Fibroblast of lung (primary cell): ENCODE data around the gene RASSF3. TPM values are rescaled to one million over a fixed set of nuclear protein-coding genes. Genes with fewer than 3 reads are reported as not detected.
"Not testable (repeated sequence)": the region's sequence is repeated elsewhere in the genome, so short reads cannot be mapped to it uniquely, and the experiment has no call there.

Source experiments
- DNase-seq, 2 donors: peaks; one replicate each; pipeline versions ENCODE4 v3.0.0 to v3.0.0-alpha.2; 2010; ENCODE audit warnings: low read depth in 2 of 2
- H2AFZ ChIP-seq: 2 replicates; pipeline ENCODE4 v1.5.1; 2012; ENCODE audit warnings: low read length, control low read depth, inconsistent platforms
- H3K27ac ChIP-seq: 2 replicates; pipeline ENCODE4 v1.5.1; 2011; ENCODE audit warnings: low read length, control low read depth; ENCODE audit not compliant: insufficient read depth
- H3K27me3 ChIP-seq: 2 replicates; pipeline ENCODE4 v1.5.1; 2011; ENCODE audit warnings: mild to moderate bottlenecking, low read length; ENCODE audit not compliant: control insufficient read depth, insufficient read depth
- H3K36me3 ChIP-seq: 2 replicates; pipeline ENCODE4 v1.5.1; 2011; ENCODE audit warnings: low read length; ENCODE audit not compliant: control insufficient read depth, insufficient read depth
- H3K4me1 ChIP-seq: 2 replicates; pipeline ENCODE4 v1.5.1; 2011; ENCODE audit warnings: low read length; ENCODE audit not compliant: control insufficient read depth, insufficient read depth; ENCODE audit errors: extremely low read depth
- H3K4me2 ChIP-seq: 2 replicates; pipeline ENCODE4 v1.5.1; 2011; ENCODE audit warnings: low read length, control low read depth; ENCODE audit not compliant: insufficient read depth; ENCODE audit errors: extremely low read depth
- H3K4me3 ChIP-seq, 4 experiments: fragments of 200-600 bp in 1 of 4; sonication (generic) in 1 of 4; replicated peaks in 1 of 4; 2 replicates each; pipeline ENCODE4 v1.5.1; 2011 to 2016; ENCODE audit warnings: low read length in 4 of 4, low read depth in 3 of 4, mild to moderate bottlenecking in 3 of 4, control low read depth in 2 of 4, inconsistent platforms in 1 of 4, mixed read lengths in 1 of 4; ENCODE audit not compliant: insufficient read depth in 1 of 4; ENCODE audit errors: control extremely low read depth in 1 of 4
- H3K79me2 ChIP-seq: 2 replicates; pipeline ENCODE4 v1.5.1; 2012; ENCODE audit warnings: mild to moderate bottlenecking, low read length, inconsistent platforms; ENCODE audit not compliant: control insufficient read depth, insufficient read depth
- H3K9ac ChIP-seq: 2 replicates; pipeline ENCODE4 v1.5.1; 2011; ENCODE audit warnings: mild to moderate bottlenecking, low read length, control low read depth; ENCODE audit not compliant: insufficient read depth
- H3K9me3 ChIP-seq: 2 replicates; pipeline ENCODE4 v1.5.1; 2012; ENCODE audit warnings: low read depth, low read length; ENCODE audit not compliant: control insufficient read depth, insufficient read depth
- H4K20me1 ChIP-seq: 2 replicates; pipeline ENCODE4 v1.5.1; 2011; ENCODE audit warnings: low read length; ENCODE audit not compliant: control insufficient read depth, insufficient read depth; ENCODE audit errors: extremely low read depth
- EZH2 ChIP-seq: IDR thresholded peaks from 2 replicates; pipeline ENCODE4 v1.5.1; 2012; ENCODE audit warnings: low read length, control low read depth, mild to moderate bottlenecking; ENCODE audit errors: missing control alignments
- polyA plus RNA-seq, 2 donors: library from polyadenylated mRNA; depleted of rRNA in 1 of 2; stranded (reverse) in 1 of 2; unstranded in 1 of 2; fragments of >200 nt; gene quantifications; 2 replicates each; pipeline ENCODE4 v1.2.1, GENCODE V29; 2011 to 2012; ENCODE audit warnings: missing spikeins in 1 of 2
- total RNA-seq: library from RNA; depleted of rRNA; stranded (reverse); fragments of >200 nt; gene quantifications from 2 replicates; pipeline ENCODE4 v1.2.1, GENCODE V29; 2014
- TF ChIP-seq, protein P1 (sequence below), 2 donors: IDR thresholded peaks in 1 of 2; conservative IDR thresholded peaks in 1 of 2; 1 replicate in 1 of 2; 2 replicates in 1 of 2; pipeline ENCODE4 v1.5.1; 2011 to 2012; ENCODE audit warnings: low read length in 2 of 2, control low read depth in 1 of 2, inconsistent platforms in 1 of 2, low read depth in 1 of 2, mild to moderate bottlenecking in 1 of 2

The RASSF3 gene
- total and polyA plus RNA-seq, 2 donors (not counting 1 experiment from before 2014, with no cell fraction given): 37.7 to 45.9 TPM

DNA sequence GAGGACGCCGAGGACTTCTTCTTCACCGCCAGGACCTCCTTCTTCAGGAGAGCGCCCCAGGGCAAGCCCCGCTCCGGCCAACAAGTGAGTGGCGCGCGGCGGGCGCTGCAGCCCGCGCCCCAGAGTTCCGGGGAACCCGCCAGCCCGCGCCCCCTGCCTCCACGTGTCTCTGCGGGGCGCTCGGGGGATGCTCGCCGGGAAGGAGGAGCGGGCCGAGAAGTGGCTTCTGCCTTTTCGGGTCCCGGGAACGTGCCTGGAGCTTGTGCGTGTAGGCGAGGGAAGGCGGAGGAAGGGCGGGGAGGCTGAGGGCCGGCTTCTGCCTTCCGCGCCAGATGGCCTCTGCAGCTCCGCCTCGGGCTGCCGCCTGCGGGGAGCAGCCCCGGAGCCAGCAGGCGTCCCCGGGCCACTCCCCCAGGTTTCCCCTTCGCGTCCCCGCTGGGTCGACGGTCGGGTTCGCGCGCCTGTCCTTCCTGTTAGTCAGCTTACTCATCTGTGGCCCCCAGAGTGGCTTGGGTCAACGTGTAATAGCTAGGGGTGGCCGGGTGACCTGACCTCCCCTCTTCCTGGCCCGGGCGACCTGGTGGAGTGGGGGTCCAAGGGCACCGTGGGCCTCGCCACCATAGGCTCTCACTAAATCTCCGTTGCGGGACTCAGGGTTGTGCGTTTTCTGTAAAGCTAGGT is 505 bp downstream of the RASSF3 start:
- Histone ChIP-seq H3K27ac (peak overlapping the region; percentile 84), H3K4me3 (peak overlapping the region; percentile 78 to 95 (median 94)), H3K27me3 (no peaks in the 10 kb centered on the region), H3K4me2 (peak overlapping the region; percentile 84), H3K36me3 (no peaks in the 10 kb centered on the region), H3K79me2 (peaks cover 50% of the 10 kb centered on the region), H2AFZ (peak overlapping the region; percentile 14), H3K4me1 (peaks cover 1% of the 10 kb centered on the region), H4K20me1 (no peaks in the 10 kb centered on the region), H3K9me3 (no peaks in the 10 kb centered on the region), H3K9ac (peak overlapping the region; percentile 70)
- TF ChIP-seq, protein P1, sequence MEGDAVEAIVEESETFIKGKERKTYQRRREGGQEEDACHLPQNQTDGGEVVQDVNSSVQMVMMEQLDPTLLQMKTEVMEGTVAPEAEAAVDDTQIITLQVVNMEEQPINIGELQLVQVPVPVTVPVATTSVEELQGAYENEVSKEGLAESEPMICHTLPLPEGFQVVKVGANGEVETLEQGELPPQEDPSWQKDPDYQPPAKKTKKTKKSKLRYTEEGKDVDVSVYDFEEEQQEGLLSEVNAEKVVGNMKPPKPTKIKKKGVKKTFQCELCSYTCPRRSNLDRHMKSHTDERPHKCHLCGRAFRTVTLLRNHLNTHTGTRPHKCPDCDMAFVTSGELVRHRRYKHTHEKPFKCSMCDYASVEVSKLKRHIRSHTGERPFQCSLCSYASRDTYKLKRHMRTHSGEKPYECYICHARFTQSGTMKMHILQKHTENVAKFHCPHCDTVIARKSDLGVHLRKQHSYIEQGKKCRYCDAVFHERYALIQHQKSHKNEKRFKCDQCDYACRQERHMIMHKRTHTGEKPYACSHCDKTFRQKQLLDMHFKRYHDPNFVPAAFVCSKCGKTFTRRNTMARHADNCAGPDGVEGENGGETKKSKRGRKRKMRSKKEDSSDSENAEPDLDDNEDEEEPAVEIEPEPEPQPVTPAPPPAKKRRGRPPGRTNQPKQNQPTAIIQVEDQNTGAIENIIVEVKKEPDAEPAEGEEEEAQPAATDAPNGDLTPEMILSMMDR (conservative IDR thresholded peaks at IDR 0.05 in 1 of 2, IDR thresholded peaks at IDR 0.05 in 1 of 2; ENCODE audit: low read depth in 1 of 2, low read length in 2 of 2): no peak
- TF ChIP-seq EZH2: no peak
- DNase-seq: peak; percentile 53 to 57

DNA sequence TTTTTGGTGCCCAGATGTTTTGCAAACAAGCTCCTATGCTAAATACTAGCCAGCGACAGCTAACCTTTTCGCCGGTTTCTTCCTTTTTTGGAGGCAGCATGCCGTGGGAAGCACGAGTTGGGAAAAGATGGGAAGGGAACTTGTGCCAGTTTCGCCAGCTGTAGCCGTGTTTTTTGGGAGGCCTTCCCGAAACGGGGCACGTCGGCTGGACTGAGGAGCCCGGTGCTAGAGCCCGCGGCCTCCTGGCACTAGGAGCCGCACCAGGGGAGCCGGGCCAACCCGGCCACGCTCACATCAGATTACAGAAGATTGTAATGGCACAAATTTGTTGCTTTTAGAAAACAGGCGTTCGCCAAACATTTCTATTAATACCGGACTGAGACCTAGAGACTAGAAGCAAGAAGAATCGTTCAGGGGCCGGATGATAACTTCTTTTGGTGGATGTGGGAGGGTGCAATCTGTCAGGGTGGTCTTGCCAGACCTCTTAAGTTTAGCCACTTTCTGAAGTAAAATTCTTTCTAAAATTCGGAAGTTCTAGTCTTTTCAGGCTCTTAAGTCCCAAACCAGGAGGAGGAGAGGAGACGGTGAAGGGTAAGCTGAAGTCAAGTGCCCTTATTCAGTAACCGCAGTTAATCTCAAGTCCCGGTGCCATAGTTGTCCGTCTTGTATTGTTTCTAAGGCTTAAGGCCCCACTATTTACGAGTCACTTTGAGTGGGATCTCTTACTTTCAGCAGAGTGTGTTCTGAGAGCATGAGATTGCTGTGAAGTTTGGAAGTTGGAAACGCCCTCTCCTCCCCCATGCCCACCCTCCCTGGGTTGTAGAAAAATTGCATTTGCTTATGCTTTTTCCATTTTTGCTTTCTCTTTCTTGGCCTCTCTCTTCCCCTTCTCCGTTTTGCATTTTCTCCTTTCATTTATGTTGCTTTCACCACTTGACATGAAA is 1.3 kb downstream of the RASSF3 start:
- Histone ChIP-seq H3K4me1 (peaks cover 5% of the 10 kb centered on the region), H3K4me3 (peak overlapping the region; percentile 78 to 95 (median 94)), H3K27ac (peak overlapping the region; percentile 84), H3K9me3 (no peaks in the 10 kb centered on the region), H3K9ac (peak overlapping the region; percentile 70), H2AFZ (peak overlapping the region; percentile 14), H3K4me2 (peak overlapping the region; percentile 84), H4K20me1 (no peaks in the 10 kb centered on the region), H3K27me3 (no peaks in the 10 kb centered on the region), H3K79me2 (peaks cover 56% of the 10 kb centered on the region), H3K36me3 (no peaks in the 10 kb centered on the region)
- TF ChIP-seq, protein P1 (conservative IDR thresholded peaks at IDR 0.05 in 1 of 2, IDR thresholded peaks at IDR 0.05 in 1 of 2; ENCODE audit: low read depth in 1 of 2, low read length in 2 of 2): peak; percentile 3 to 9
- no peak for TF ChIP-seq EZH2
- peak; percentile 29 to 71 for DNase-seq

DNA sequence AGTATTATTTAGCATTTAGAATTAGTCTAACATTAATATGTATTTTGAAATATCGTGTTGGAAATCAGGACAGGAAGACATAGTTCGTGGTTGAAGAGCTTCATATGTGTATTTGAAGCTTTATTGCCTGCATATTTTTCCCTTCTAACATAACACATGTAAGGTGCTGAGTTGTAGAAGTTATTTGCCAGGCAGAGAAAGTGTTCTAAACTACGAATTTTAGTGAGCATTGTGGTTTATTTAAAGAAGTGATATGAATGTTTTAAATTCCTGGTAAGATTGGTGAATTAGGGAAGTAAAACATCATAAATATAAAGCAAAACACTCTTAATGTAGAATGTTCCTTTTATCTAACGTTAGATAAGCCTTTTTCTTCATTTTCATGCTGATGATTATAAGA is 2.5 kb downstream of the RASSF3 start:
- DNase-seq: no peak
- no peaks in the 10 kb centered on the region for H4K20me1 ChIP-seq
- H3K4me2 ChIP-seq: peak overlapping the region; percentile 77
- peak overlapping the region in 3 of 4 experiments; percentile 17 to 95 (median 93) for H3K4me3 ChIP-seq
- peaks cover 65% of the 10 kb centered on the region for H3K79me2 ChIP-seq
- no peaks in the 10 kb centered on the region for H3K9me3 ChIP-seq
- no peak for TF ChIP-seq EZH2
- TF ChIP-seq, protein P1 (conservative IDR thresholded peaks at IDR 0.05 in 1 of 2, IDR thresholded peaks at IDR 0.05 in 1 of 2; ENCODE audit: low read depth in 1 of 2, low read length in 2 of 2): no peak
- no peak overlapping the region for H2AFZ ChIP-seq
- peaks cover 5% of the 10 kb centered on the region for H3K4me1 ChIP-seq
- H3K9ac ChIP-seq: peak overlapping the region; percentile 8
- H3K36me3 ChIP-seq: no peaks in the 10 kb centered on the region
- H3K27ac ChIP-seq: no peak overlapping the region
- H3K27me3 ChIP-seq: no peaks in the 10 kb centered on the region

DNA sequence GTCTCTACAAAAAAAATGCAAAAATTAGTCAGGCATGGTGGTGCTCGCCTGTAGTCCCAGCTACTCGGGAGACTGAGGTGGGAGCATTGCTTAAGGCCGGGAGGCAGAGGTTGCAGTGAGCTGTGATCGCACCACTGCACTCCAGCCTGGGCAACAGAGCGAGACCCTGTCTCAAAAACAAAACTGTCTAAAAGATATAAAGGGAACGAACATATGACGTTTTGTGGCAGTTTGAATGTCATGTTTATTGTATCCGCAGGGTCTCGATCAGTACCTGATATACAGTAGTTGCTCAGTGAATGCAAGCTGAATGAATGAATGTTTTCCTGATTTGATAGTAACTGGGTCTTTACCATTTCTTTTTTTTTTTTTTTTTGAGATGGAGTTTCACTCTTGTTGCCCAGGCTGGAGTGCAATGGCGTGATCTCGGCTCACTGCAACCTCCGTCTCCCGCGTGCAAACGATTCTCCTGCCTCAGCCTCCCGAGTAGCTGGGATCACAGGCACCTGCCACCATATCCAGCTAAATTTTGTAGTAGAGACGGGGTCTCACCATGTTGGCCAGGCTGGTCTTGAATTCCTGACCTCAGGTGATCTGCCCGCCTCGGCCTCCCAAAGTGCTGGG is 3.6 kb downstream of the RASSF3 start:
- H4K20me1 ChIP-seq, H3K4me3 ChIP-seq, H3K4me1 ChIP-seq, H3K9me3 ChIP-seq, H3K27me3 ChIP-seq, H3K4me2 ChIP-seq, H3K27ac ChIP-seq, DNase-seq, H3K9ac ChIP-seq, H2AFZ ChIP-seq, H3K36me3 ChIP-seq: not testable (repeated sequence)
- H3K79me2 ChIP-seq: peaks cover 70% of the 10 kb centered on the region
